ENCODE results near the gene EOGT.

EOGT gene

DNA sequence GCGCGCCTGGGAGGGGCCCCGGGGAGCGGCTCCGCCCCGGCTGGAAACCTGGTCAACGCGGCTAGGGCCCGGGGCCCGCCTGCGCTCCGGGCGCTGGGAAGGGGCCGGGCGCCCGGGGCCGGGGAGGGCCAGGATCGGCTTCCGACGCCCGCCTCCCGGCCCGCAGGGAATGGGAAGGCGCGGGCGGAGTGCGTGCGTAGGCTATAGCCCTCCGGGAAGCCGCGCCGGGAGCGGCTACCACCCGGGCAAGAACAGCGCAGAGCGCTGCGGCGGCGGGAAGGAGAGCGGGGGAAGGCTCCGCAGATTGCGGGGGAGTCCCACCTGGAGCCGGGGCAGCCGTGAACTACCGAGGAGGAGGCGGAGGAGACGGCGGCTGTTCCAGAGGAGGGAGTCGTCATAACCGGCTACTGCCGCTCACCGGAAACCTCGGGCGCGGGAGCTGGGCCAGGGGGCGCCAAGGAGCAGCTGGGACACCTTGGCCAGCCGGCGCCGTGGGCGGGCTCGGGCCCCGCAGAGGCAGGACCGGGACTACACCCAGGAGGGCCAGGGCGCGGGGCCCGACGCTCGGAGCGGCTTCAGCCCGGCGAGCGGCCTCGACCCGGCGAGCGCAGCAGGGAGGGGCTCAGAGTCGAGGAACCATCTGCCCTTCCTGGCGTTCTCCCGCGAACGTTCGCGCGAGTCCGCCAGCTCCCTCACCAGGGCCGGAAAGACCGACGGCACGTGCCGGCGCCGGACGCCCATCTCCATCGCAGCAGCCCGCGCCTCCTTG lies at the start of gene EOGT:
EOGT (minus strand) TSS at position 432 of the 769 bp plus-strand sequence. CDS start 3,838 bp downstream, outside the sequence.
- peak; percentile 63 for DNase-seq (ENCODE audit: low spot score)

DNA sequence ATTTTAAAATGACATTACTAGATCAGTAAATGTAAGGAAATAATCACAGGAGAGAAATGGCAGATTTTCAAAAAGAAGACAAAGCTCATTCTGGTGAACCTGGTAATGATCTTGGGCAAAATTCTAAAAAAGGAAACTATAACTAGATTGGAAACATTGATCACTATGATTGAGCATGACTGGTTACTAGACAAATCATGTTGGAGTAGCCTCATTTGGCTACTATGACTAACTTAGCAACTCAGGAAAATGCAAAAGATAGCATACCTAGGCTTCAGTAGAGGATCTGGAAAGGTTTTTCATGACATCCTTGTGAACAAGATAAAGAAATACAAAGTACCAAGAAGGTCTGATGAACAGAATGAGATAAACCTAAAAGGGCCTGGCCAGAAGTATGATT lies 46.2 kb upstream of the EOGT start:
- DNase-seq (ENCODE audit: low spot score) = no peak

DNA sequence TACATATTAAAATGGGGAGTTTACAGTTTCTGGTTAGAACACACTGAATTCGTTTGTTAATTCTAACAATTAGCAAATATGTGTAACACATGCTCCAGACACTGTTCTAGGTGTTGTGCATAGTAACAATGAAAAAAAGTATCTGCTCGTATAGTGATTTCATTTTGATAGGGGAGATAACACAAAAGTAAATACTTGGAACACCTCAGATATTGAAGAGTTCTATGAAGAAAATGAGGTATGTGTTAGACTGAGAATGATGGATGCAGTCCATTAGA lies 45.4 kb upstream of the EOGT start:
- DNase-seq (ENCODE audit: low spot score) = no peak

DNA sequence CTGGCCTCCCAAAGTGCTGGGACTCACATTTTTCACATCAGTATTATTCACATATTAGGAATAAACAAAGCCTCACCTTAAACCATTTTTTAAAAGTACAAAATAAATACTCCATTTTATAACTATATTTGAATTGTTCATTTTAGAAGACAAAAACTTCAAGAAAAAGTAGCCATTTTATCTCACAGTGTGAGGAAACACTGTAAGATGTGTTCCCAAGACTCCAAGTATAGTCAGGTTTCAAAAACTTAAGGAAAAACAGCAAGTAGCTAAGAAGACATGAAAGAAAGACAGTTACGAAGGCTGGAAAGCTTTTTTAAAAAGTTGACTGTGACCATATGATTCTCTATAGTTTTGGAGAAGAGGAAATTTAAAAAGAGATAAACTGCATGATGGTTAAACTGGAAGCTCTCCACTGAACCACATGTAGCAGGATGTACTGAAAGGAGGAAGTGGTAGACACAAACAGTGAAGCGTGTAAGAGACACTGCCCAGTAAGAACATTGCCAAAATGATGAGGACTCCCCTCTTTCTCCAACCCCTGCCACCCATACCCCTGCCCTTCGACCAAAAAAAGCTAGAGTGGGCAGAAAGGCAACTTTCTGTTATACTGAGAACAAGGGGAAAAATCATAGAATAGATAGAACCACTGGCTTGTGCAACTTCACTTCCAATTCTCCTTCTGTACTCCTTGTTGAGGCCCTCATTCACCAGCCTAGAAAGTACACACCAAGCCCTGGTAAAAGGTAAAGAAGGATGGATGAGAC lies 44.9 kb upstream of the EOGT start:
- DNase-seq (ENCODE audit: low spot score) = no peak

DNA sequence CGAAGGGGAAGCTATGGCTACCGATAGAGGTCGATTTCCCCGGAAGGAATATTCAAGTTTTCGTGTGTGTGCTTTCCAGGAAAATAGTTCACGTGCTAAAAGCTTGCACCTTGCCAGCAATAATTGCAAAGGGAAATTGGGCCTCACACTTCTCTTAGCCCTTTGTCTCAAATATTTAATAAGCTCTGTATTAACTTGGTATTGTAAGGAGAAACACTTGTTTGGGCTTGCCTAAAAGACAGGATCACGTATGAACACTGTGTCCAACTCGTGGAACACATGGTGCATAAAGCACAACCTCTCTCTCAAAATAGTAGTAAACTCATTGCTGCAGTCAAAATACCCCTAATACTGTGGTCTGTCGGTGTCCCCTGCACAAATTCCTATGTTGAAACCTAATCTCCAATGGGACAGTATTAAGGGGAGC lies 39.0 kb upstream of the EOGT start:
- DNase-seq (ENCODE audit: low spot score) = no peak

DNA sequence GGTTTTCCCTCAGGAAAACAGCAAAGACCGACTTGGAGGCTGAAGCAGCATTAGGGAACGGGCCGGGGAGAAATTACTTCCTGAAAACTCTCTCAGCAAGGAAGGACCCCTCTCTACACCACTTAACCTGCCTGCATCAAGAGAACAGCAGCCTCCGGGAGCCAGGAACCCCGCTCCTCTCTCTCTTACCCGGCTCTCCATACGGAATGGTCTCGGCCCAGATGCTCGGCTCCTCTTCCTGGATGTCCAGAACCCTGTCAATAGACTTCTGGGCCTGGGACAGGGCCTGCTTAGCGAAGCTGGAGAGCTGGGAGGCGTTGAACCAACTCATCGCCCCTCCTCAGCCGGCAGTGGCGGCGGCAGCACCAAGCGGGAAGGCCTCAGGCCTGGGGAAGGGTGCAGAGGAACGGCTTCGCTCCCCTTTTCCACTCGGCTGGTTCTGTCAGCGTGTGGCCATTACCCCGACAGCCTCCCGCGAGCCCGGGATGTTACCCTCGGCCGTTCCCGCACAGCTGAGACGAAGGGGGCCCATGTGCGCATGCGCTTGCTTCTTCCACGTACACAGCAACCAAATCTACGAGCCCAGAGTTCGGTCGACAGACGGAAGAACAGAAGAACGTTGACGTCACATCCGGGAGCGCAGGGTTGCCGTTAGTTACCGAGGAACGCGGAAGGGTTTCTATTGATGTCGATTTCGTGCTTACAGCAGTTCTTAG lies 38.4 kb upstream of the EOGT start, which contains the start of gene TMF1:
TMF1 (minus strand) TSS at position 578 of the 716 bp plus-strand sequence; CDS start at position 331, 247 bp downstream.
- DNase-seq (ENCODE audit: low spot score) = peak; percentile 58

DNA sequence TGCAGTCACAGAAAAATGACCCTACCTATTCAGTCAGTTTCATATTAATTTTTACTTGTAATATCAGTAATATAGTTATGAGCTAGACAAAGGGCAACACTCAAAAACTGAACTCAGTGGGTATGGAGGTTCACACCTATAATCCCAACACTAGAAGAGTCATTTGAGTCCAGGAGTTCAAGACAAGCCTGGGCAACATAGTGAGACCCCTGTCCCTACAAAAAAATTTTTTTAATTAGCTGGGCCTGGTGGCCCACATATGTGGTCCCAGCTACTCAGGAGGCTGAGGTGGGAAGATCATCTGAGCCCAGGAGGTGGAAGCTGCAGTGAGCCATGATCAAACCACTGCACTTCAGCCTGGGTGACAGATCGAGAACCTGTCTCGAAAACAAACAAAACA lies 35.5 kb upstream of the EOGT start:
- no peak for DNase-seq (ENCODE audit: low spot score)

DNA sequence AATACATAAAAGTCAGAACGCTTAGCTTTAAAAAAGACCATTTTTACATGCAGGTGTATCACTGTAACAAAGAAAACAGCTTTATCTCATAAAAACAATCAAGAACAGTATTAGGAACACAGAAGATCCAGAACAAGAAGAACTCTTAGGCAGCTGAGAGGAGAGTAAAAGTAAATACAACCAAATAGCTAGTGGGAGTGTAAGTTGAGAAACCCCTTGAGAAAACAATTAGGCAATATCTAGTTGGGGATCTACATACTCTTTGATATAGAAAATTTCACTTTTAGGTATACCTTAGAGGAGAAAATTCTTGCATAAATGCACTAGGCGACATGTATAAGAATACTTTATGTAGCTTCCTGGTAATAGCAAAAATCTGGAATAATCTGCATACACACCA lies 31.1 kb upstream of the EOGT start:
- no peak for DNase-seq (ENCODE audit: low spot score)

DNA sequence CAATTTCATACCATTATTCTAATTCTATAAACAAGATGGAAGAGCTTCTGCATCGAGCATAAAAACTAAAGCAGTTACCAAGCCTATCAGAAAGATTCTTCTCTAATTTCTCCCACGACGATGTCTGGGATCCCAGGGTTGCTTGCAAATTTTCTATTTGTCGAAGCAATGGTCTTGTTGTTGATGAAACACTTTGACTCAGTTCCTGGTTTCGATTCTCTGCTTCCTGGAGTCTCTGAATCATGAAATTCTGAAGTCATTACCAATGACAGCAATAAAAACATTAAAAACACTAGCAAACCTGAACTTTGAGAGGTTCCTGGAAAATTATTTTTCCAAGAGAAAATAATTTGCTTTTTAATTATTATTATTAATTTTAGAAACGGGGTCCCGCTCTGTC lies 20.0 kb upstream of the EOGT start:
- DNase-seq (ENCODE audit: low spot score) = no peak

DNA sequence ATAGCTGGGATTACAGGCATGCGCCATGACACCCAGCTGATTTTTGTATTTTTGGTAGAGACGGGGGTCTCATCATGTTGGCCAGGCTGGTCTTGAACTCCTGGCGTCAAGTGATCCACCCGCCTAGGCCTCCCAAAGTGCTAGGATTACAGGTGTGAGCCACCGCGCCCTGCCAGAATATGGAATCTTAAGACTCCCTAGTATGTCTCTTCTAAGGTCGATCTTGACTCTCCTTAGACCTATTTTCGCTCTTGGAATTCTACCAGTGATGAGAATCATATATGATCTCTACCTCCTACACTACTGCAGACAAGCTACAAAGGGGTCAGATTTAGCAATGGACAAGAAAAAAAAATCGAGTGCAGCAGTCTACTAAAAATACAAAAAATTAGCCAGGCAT lies 19.3 kb upstream of the EOGT start:
- no peak for DNase-seq (ENCODE audit: low spot score)

DNA sequence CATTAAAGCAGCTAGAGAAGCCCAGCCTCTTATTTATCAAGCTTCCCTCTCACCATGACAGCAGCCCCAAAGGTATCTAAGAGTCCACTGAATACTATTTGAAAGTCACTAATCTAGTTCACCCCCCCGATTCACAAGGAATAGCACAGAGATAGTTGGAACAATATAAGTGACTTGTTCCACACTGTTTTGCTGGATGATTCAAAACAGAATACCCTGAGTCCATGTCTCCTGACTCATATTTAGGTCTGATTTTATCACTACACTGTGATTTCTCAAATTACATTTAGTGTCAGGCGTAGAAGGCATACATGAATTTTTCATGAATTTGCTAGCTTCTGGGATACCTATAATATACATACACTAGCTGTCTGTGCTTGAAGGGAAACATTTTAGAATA lies 18.7 kb upstream of the EOGT start:
- DNase-seq (ENCODE audit: low spot score) = no peak

DNA sequence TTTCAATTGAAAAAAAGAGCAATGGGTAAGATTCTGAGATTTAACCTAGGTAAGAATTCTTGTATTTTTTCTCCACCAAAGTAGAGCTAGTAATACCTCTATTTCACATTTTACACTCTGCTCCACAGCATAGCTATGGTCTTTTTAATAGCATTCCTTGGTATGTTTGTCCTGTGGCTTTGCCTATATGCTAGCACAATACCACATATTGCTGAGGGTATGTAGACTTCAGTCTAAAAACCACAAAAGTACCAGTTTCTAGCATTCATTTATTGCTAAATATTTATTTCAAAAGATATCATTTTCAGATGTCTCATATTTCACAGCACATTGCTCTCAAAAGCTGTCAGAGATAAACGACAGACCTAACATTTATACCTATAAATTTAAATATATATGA lies 18.2 kb upstream of the EOGT start:
- DNase-seq (ENCODE audit: low spot score) = no peak

DNA sequence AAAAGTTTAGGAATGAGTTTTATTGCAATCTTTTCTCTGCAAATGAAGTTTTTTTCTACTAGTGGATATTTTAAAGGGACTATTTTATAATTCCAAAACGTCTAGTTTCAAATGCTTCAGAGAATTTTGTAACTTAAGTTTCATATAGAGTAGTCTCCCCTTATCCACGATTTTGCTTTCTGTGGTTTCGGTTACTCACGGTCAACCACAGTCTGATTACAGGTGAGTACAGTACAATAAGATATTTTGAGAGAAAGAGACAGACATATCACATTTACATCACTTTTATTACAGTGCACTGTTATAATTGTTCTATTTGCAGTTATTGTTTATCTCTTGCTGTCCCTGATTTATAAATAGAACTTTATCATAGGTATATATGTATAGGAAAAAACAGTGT lies 7.4 kb upstream of the EOGT start:
- DNase-seq (ENCODE audit: low spot score) = no peak

DNA sequence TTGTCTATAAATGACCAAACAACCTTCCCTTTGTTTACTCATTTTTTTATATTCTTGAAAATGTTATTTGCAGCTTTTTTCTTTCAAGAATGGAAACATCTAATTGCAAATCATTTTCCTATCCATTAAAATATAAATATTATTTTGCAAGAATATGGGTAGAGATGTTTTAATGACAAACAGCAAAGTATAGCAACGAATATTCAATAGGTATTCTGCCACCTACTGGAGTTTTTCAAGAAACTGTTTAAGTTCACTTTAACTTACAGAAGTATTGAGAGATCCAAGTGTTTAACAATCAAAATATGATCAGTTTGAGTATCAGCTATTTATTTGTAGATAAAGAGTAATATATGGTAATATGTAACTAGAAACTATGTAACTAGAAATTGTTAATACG lies 6.9 kb upstream of the EOGT start:
- no peak for DNase-seq (ENCODE audit: low spot score)

DNA sequence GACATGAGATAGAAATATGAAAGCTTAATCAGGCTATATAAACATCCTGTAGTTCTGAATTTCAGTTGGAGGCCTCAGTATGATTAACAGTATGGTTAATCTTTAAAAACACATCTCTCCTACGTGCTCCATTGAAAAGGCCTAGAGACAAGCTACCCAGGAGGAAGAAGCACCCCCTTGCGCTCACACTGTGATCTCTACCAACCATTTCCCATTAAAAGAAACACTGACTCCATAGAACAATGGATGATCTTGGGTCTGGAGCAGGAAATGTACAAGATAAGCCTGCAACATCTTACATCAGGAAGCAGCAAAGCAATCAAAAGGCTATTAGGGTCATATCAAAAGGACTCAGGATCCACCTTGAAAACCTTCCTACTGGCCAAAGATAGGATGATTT lies 3.4 kb upstream of the EOGT start:
- no peak for DNase-seq (ENCODE audit: low spot score)

DNA sequence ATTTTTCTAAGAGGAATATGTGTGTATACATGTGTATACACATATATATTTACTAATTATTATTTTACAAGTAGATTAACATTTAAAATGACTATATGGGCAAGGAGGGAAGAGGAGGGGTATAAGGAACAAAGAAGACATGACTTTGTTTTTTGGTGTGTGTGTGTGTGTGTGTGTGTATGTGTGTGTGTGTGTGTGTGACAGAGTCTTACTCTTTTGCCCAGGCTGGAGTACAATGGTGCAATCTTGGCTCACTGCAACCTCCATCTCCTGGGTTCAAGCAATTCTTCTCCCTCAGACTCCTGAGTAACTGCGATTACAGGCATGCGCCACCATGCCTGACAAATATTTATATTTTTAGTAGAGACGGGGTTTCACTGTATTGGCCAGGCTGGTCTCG lies 2.6 kb upstream of the EOGT start:
- DNase-seq (ENCODE audit: low spot score) = no peak

DNA sequence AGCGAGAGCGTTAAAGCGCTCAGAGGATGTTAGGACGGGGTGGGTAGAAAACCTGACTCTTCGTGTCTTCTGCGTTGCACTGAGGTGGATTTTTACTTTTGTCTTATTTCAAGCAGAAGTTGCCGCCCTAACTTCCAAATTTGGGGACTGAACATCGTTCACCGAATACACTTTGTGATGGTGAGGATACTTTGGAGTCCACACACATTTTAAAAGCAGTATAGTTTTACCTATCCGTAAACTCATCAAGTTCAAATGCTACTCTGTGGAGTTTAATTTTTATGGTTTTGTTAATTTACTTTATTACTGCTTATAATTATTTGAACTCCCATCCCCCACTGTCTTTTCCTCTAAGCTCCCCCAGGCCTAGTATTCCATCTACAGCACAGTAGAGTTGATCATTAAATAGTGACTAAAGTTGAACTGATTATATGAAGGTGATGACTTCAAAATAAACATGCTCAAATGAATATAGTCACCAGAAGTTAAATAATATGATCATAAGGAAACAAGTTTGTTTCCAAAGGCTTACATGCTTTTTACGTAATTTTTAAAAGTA lies 617 bp upstream of the EOGT start:
- no peak for DNase-seq (ENCODE audit: low spot score)

DNA sequence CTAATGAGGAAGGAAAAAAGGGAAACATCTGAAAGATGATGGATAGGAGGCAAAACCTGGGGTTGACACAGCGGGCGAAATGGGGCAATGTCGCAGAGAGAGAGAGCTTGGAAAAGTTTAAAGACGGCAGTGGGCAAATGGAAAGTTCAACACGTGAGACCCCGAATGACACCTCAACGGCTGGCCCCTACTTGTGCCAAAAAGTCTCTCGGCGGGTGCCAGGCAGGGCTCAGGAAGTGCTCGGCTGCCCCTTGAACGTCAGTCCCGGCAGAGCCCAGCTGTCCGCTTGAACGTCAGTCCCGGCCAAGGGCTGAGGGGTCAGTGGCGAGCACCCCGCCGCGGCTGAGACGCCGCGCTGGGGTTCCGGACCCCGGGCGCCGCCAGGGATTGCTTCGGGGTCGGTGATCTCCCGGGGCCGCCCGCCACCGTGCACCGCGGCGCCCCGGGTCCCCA lies 658 bp downstream of the EOGT start:
- peak; percentile 32 for DNase-seq (ENCODE audit: low spot score)

DNA sequence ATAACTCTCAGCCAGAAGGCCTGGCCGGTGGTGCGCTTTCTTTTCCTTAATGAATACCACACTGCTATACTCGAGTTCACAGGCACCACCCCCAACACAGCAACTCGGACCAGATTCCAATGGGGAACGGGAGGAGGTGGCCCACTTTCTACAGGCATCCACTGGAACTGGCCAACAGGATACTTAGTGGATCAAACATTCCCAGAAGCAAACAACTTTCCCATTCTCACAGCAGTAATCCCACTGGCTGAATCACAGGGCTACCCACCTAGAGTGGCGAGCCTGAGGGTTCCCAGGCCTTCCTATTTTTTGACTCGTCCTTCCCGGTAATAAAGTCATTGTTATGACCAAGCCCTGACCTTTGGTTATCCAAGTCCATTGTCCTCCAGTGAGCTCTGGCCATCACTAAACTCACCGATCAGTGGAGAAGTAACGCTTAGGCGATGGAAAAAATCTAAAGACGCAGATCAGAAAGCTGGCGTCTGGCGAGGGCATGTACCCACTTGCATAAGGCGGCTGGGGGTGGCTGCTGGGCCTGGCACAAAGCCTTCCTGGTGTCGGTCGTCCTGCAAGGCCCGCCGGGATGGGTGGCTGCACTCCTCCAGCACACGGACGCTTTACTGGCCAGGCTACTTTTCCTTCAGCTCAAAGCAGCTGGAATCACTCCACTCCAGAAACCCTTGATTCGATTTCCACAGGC lies 1.2 kb downstream of the EOGT start:
- peak; percentile 3 for DNase-seq (ENCODE audit: low spot score)

DNA sequence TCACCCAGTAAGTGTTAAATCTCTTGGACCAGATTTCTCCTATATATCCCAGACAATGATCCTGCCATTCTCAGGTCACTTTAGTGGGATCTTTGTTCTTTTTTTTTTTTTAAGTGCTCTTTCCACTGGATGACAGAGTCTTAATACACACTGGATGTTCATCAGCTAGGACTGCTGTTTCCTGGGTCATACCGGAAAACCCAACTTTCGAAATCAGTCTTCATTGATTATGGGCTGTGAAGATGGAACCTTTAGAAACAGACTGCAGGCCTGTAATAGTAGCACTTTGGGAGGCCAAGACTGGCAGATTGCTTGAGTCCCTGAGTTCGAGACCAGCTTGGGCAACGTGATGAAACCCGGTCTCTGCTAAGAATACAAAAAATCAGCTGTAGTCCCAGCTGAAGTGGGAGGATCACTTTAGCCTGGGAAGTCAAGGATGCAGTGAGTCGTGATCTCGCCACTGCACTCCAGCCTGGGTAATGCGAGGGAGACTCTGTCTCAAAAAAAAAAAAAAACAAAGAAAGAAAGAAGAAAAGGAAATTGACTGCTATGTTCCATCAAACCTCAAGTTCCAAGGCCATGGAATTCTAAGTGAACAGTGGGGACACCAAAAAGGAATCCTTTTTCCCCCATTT lies 2.3 kb downstream of the EOGT start:
- DNase-seq (ENCODE audit: low spot score) = no peak

DNA sequence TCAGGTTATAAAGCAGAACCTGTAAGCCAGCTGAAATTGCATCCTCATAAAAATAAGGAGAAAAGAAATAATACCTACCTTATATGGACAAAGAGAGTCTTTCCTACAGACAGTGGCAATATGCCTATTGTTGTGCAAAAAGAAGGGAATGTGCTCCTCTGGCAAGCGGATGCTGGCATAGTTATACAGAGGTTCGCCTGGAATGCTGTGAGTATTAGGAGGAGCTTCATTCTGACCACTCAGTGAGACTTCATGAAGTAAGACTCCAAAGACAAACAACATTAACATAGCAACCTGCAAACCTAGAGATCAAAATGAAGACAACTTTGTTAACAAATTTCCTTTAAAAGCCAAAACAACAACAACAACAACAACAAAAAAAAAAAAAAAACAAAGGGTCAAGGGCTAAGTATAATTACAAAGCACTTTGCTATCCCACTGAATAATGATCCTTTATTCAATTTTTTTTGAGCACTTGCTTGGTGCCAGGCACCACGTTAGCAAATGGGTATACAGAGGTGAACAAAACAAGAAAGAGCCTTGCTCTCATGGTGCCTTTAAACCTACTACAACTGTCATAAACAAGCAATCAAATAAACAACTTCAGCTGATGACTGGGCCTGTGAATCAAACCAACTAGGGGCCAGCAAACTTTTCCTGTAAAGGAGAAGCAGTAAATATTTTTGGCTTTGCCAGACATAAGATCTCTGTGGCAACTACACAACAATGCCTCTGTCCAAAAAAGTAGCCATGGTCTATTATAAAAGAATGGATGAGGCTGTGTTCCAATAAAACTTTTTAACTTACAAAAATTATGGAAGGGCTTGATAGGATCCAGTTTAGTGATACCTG lies 3.7 kb downstream of the EOGT start:
- DNase-seq (ENCODE audit: low spot score) = no peak

Measured in HuH-7 (cell line).